Measurements from ENCODE around the gene MAN2B2. TPM values are rescaled to one million over a fixed set of nuclear protein-coding genes. Genes with fewer than 3 reads are reported as not detected.

MAN2B2 gene
- total and polyA plus RNA-seq, 2 of the 4 experiments (the other 2 are of a cell fraction) = 13.4 to 34.1 TPM

- H2BK120ac ChIP-seq (ENCODE audit: low read depth, low read length) = no peak overlapping the region
- H4K91ac ChIP-seq (ENCODE audit: insufficient read depth, low read depth, low read length) = no peak overlapping the region
- no peak for DNase-seq
- no peak overlapping the region for H2BK20ac ChIP-seq (ENCODE audit: low read depth, low read length)
- no peak overlapping the region for H3K9ac ChIP-seq (ENCODE audit: low read depth, low read length)
- no TSS peak for BruUV-seq (replicated peaks)
- H3K14ac ChIP-seq (replicated peaks; ENCODE audit: low read depth, low read length) = no peak overlapping the region
- no peak overlapping the region for H3K4me3 ChIP-seq (ENCODE audit: insufficient read depth, low read depth, low read length)
- no peaks in the 10 kb centered on the region for H3K4me1 ChIP-seq (ENCODE audit: control insufficient read depth, insufficient read depth, low read length)
- H3K18ac ChIP-seq (ENCODE audit: low read depth, low read length) = no peak overlapping the region
- H3K79me1 ChIP-seq (ENCODE audit: low read depth in 1 of 2, low read length in 2 of 2) = peaks cover 0 to under 1% of the 10 kb centered on the region in 2 experiments; a peak in 1 of 4 replicates
- H2BK15ac ChIP-seq (ENCODE audit: low read depth, low read length) = no peak overlapping the region
- dilution Hi-C loops (cut with HindIII; ENCODE audit: low sequenced_read_pairs, unreplicated experiment) = no loop called here
- no peak overlapping the region for H3K4me2 ChIP-seq (ENCODE audit: low read depth, low read length)
- no peak overlapping the region for H3K56ac ChIP-seq (ENCODE audit: extremely low read depth, insufficient read depth, low read length)
- H3K23ac ChIP-seq (ENCODE audit: low read depth, low read length) = no peak overlapping the region
- POLR2A ChIA-PET (ENCODE audit: unreplicated experiment) = no interaction called here
- ATAC-seq (ENCODE audit: low read depth) = no peak
- no peak overlapping the region for H2BK5ac ChIP-seq (ENCODE audit: low read depth, low read length, poor library complexity, severe bottlenecking)
- no peak for TF ChIP-seq MAZ (IDR thresholded peaks at IDR 0.05; ENCODE audit: borderline replicate concordance, low read depth, low read length)
- TF ChIP-seq ELK1 (IDR thresholded peaks at IDR 0.05; ENCODE audit: borderline replicate concordance, low read depth, low read length) = no peak
- TF ChIP-seq POLR2A (IDR thresholded peaks at IDR 0.05; ENCODE audit: low read depth, low read length) = no peak
- TF ChIP-seq USF2 (IDR thresholded peaks at IDR 0.05; ENCODE audit: low read depth, low read length) = no peak
- no peak for TF ChIP-seq RCOR1 (IDR thresholded peaks at IDR 0.05; ENCODE audit: insufficient replicate concordance, low read length)
- TF ChIP-seq FOS (IDR thresholded peaks at IDR 0.05; ENCODE audit: low read depth, low read length) = no peak
- no peak for TF ChIP-seq RFX5 (IDR thresholded peaks at IDR 0.05; ENCODE audit: low read depth, low read length)
- TF ChIP-seq MAFK (IDR thresholded peaks at IDR 0.05; ENCODE audit: low read depth, low read length) = no peak
- TF ChIP-seq CHD1 (IDR thresholded peaks at IDR 0.05; ENCODE audit: low read depth, low read length) = no peak
- no peak for TF ChIP-seq BHLHE40 (IDR thresholded peaks at IDR 0.05; ENCODE audit: low read depth, low read length)
- TF ChIP-seq RAD21 (IDR thresholded peaks at IDR 0.05; ENCODE audit: low read length) = no peak
- TF ChIP-seq CTCF (conservative IDR thresholded peaks at IDR 0.05; ENCODE audit: low read depth, low read length) = no peak
- no peak for TF ChIP-seq MXI1 (IDR thresholded peaks at IDR 0.05; ENCODE audit: borderline replicate concordance, low read depth, low read length)
- no peaks in the 10 kb centered on the region for H3K9me1 ChIP-seq (ENCODE audit: insufficient read depth, low read length)
- no peak overlapping the region for H2AK5ac ChIP-seq (ENCODE audit: low read depth, low read length)
- H3K27me3 ChIP-seq (ENCODE audit: control insufficient read depth, insufficient read depth, low read length) = peaks cover 2% of the 10 kb centered on the region; the same call in 1 of the 2 replicates
- no peaks in the 10 kb centered on the region for H3K36me3 ChIP-seq (ENCODE audit: control insufficient read depth, insufficient read depth, low read length)
- no peaks in the 10 kb centered on the region for H4K20me1 ChIP-seq (ENCODE audit: insufficient read depth, low read length)
- no peak overlapping the region for H4K5ac ChIP-seq (ENCODE audit: low read depth, low read length)
- no peaks in the 10 kb centered on the region for H3K9me3 ChIP-seq (ENCODE audit: control insufficient read depth, insufficient read depth, low read length)
- no peak overlapping the region for H3K27ac ChIP-seq (ENCODE audit: insufficient read depth, low read length)
- no peak overlapping the region for H4K8ac ChIP-seq (ENCODE audit: low read depth in 2 of 2, low read length in 2 of 2)
- intact Hi-C loops (cut with micrococcal nuclease) = no loop called here
- H3K4ac ChIP-seq (ENCODE audit: low read depth, low read length) = no peak overlapping the region
- in situ Hi-C loops (cut with MboI; ENCODE audit: low sequenced_read_pairs) = no loop called here
- no peak overlapping the region for H2AFZ ChIP-seq (replicated peaks; ENCODE audit: low read length, poor library complexity)
- no peak overlapping the region for H2AK9ac ChIP-seq (replicated peaks; ENCODE audit: low read depth, low read length, poor library complexity)
- WGBS, 2 experiments (ENCODE audit: extremely low coverage in 2 of 2, insufficient read length in 1 of 2) = no CpG with 5 or more reads among the region's 8 CpGs
- CTCF ChIA-PET = no interaction called here
These were observed 74.2 kb downstream of the MAN2B2 start for GRCh38 chr4:6649216-6649615.

Data from IMR-90 (cell line).